Activated CD4-positive, alpha-beta T cell treated with anti-CD3 and anti-CD28 coated beads, Interleukin-10, Interleukin-2, amounts not matched to agents 100 ng/mL and 50 ng/mL, durations not matched to agents 16 hours and 8 hours (primary cell): ENCODE measurements around the gene SCFD2.
"Not testable (repeated sequence)": the region's sequence is repeated elsewhere in the genome, so short reads cannot be mapped to it uniquely, and the experiment has no call there.

ENCODE experiments used
- DNase-seq: peaks from one replicate; pipeline ENCODE4 v3.0.0-alpha.2; 2020

The SCFD2 gene

DNA sequence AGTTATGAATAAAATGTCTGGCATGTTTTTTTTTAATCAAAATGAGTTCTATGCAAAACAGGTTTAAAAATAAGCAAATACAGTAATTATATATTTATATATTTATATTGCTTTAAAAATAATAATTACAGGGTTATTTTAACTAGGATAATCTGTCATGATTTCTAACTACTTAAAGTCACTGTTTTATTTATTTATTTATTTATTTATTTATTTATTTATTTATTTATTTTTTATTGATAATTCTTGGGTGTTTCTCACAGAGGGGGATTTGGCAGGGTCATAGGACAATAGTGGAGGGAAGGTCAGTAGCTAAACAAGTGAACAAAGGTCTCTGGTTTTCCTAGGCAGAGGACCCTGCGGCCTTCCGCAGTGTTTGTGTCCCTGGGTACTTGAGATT, 129.2 kb downstream of the SCFD2 start:
- DNase-seq, result not testable (repeated sequence)

DNA sequence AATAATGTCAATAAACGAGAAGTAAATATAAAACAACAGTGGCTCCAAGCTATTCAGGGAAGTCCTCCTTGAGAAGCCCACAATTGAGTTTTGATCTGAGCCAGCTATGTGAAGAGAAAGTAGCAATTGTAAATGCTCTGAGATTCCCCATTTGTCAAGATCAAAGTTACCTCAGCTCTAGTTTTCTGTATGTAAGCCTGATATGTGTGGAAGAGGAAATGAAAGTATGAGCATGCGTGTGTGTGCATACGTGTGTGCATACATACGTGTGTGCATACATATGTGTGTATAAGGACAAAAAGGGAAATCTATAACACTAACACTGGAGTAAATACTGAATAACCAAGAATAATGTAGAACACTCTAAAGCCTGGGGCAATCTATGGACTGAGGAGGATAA, 130.3 kb downstream of the SCFD2 start:
- no peak for DNase-seq

DNA sequence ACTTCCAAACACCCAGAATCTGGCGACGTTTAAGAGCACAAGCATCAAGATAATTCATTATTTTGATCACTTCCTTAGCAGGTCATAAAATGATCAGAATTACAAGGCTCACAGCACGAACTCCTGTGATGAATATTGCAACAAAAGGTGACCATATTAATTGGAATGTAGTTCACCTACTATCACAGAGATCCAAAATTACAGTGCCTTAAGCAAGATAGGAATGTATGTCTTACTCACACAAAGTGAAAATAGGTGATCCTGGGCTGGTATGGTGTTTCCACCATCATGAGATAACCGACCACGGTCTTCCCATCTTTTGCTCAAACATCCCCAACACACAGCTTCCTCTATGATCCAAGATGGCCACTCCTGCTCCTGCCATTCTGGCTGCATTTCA, 131.2 kb downstream of the SCFD2 start:
- no peak for DNase-seq

DNA sequence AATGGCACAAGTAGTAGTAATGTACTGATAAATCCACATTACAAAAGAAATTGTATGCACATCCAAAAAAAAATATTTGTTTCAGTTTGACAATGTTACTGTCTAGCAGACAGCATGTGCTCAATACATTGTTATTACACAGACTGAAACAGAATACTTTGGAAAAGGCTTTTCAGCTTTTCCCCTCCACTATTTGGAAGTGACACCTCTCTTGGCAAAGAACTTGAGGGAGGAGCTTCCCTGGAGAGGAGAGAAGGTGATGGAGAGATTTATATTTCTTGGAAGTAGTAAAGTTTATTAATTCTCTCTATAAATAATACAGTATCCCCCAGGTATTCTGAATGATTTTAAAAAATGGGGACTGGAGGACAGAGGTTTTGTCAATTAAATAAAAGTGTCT, 131.8 kb downstream of the SCFD2 start:
- DNase-seq, result no peak

DNA sequence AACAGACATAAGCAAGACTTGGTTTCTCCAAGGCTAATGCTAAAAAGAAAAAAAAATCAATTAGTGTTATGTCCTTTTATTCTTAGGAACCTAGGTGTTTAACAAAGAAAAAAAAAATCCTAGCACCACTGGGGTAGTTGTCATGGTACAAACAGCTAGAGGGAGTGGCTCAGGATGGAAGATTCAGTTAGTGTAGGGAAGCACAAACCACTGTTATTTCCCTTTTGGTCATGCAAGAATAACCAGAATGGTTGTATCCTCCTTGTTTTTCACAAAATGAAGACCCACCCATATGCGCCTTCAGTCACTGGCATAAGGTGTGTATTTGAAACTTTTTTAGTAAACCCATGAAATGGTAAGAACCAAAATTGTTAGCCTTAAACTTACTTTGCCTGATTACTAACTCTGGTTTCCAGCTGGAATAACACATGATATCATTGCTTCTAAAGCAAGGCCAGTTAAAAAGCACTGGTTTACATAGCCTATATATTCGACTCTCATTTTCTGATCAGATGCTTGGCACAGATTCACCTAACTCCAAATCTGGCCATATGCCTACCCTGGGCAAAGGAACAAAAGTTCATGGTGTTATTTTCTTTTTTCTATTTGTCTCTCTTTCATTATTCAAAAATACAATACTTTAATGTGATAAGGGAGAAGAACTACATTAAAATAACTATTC, 132.6 kb downstream of the SCFD2 start:
- DNase-seq, result no peak

DNA sequence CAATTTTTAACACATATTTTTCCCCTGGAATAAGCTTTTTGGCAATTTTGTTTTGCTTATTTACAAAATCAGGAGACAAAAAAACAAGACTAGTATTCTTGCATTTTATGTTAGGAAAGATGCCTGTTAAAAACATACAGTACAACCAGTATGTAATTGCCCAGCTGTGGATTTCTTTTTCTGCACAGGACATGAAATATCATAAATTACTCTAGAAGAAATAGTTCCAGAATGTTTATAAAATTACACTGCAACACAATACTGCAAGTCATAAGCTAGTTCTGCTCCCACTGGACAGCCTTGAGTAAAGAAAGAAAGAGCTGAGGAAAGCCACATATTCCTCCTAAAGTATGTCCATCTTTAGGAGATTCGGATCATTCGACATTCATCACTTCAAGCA, 133.5 kb downstream of the SCFD2 start:
- DNase-seq, result no peak

DNA sequence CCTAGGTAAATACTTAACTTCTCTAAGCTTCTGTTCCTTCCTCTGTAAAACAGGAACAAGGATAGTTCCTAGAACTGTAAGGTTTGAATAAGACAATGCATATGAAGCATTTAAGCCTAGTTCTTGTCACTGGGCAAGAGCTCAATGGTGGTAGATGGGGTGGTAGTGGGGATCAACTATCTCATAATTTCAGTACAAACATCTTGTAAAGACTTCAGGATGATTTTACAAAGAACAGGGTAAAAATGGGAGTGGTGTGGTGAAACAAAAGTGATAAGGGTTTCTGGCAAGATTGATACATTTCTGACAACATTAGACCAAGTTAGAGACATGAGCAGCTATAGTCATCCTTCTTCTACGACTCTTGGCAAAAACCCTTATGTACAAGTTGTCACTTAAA, 137.8 kb downstream of the SCFD2 start:
- DNase-seq, result no peak

DNA sequence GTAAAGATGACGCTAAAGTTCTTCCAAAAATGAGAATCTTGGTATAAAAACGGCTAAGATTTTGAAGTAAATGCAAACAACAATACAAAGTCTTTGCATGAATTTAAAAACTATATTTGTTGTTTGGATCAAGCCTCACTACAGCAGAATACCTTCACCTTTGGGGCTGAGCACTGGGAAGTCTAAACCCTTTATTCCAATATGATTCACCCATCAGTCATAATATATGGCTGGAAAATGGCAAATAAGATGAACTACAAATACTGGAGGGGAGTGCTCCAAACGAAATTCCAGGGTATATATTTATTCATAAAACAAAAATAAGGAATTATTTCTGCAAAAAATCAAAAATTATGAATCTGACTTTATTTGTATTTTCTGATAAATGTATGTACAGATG, 138.4 kb downstream of the SCFD2 start:
- no peak for DNase-seq

DNA sequence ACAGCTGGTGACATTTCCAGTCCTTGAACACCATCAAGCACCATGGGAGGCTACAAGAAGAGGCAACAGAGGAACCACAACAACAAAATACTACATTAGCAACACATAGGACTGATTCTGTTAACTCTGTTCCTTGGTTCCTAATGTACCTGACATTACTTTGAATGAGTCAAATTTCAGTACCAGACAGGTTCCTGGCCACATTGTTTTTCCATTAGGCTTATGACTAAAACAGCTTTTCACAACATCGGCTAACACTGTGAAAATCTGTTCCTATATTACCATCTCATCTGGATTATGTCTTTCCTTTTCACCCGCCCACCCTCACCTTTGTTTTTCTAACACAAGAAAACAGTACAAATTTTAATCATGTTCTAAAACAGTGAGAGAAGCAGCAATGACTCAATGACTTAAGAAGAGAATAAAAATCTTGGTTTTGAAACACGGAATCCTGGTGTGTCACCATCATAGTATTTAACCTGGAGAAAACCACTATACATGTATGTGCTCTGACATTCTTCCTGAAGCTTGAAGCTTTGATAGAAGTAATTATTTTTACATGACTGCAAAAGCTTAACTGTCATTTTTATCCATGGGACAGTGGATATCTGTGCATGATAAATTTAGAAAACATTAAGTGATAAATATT, 143.9 kb downstream of the SCFD2 start:
- no peak for DNase-seq

DNA sequence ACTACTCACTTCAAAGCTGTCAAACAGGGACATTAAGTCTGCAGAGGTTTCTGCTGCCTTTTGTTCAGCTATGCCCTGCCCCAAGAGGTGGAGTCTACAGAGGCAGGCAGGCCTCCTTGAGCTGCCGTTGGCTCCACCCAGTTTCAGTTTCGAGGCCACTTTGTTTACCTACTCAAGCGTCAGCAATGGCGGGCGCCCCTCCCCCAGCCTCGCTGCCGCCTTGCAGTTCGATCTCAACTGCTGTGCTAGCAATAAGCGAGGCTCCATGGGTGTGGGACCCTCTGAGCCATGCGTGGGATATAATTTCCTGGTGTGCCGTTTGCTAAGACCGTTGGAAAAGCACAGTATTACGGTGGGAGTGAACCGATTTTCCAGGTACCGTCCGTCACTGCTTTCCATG, 146.7 kb downstream of the SCFD2 start:
- not testable (repeated sequence) for DNase-seq

DNA sequence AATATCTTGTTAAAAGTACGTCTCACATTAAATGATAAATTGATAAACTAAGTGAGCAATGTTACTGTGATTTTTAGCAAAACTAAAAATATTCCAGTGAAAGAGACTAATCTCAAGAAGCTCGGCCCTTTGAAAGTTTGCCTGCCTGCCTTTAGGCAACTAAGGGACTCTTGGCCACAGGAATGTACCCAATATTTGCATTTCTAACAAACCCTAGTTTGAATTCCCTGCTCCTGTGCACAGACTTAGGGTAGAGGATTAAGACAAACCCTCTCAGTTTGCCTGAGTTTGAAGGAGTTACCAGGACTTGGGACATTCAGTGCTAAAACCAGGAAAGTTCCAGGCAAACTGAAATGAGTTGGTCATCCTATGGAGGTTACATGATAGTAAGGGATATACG, 157.1 kb downstream of the SCFD2 start:
- no peak for DNase-seq

DNA sequence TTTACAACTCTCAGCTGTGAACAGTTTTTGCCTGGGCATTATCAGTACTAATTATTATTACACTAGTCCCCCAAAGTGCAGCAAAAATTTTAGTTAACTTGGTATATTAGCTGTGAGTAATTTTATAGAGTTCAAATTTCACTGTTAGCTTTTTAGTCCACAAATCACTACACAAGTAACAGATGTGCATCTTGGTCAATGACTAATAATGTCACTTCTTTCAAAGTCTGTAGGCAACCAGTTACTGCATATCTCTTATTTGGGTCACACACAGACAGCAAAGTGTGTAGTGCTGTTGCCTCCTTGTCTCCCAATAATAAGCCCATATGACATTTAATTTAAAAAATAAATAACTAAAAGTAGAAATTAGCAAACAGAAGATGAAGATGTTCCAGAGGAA, 159.9 kb downstream of the SCFD2 start:
- DNase-seq, result peak; percentile 13

DNA sequence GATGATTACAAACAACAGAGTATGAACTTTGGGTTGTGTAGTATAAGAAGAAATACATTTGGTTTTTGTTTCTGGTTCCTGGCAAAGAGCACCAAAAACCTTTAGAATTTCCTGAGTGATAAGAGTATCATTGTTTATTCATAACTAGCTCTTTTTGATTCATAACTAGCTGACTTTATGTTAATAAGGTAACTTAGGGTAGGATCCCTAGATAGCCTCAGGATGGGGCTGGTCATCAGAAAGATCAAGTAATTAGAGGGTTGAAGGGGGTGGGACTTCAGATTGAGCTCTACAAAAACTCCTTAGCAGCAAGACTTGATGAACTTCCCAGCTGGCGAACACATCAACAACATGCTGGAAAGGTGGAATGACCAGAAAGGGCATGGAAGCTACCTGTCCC, 166.5 kb downstream of the SCFD2 start:
- no peak for DNase-seq

DNA sequence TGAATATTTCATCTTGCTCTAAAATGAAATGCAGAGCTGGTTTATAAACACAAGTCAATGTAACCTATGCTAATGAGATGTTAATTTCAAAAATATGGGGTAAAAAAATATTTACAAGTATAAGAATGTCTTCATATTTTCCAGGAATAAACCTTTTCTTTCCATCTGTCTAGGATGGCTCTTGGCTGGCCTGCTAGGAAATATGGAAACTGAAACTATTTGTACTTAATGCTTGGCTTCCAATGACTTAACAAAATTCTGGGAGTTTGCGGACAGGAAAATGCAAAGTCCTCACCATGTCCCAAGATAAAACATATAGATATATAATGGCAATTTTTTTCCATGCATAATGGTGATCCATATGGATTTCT, 168.1 kb downstream of the SCFD2 start:
- DNase-seq, result no peak

DNA sequence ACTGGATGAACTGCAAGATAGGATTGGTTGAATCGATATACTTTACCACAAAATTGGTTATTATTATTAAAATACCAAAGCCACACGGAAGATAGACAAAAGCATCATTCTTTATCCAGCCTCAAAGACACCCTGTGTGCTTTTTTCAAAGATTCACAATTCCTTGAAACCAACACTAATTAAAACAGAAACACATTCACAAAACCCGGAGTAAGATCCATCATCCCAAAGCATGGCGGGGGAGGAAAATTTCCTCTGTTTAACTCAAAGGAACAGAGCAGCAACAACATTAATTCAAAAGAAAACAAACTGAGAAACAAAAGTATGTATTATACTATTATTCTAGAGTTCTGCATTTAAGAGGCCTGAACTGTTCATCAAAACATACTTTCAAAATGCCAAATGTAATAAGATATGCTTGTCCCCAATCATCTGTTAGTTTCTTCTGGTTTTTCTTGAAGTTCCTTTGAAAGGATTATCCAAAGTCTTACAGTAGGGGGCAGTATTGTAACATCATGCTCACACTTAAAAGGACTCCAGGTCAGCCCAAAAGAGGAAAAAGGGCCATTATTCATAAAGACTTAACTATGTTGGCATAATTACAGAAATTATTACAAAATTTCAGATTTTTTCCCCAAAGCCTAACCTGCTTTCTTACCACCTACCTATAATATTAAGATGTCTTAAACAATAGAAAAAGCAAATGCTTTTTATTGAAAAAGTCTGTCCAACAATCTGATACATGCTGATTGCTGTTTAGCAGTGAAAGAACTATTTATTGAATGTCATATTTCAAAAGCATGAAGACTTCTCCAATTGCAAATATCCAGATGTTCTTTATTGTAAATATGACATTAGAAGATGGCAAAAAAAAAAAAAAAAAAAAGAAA, 168.7 kb downstream of the SCFD2 start:
- DNase-seq, result peak; percentile 68

DNA sequence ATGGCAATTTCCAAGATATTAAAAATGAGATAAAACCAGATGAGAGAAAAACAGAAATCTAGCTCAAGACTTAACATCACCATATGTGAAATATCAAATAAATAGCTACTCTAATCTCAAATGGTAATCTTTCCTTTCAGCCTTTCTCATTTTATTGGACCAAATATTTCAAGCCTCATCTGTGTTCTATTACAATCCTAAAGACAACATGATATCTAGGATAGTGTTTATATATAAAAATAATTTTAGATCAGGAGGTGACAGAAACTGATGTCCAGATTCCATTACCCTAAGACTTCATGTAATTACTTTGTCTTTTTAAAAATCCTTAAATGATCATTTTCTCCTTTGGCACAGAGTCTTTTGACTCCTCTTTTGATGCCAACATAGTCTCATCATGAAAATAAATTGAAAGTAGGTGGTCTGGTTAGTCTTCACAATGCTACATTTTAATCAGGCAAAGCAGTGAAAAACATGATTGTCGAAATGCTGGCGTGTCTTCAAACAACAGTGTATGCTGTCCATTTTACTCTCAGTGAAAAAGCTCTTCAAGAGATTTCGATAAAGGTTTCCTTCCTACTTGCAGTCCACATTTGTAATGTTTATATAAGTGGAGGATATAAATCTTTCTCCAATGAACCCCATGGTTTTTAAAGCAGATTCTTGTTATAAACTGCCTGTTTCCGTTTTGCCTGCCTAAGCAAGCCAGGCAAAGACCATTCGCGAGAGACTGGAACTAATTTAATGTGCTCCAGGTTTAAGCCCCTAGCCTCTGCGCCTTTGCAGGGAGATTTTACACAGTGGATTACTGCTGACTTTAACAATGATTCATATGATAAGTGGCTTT, 169.8 kb downstream of the SCFD2 start:
- no peak for DNase-seq

DNA sequence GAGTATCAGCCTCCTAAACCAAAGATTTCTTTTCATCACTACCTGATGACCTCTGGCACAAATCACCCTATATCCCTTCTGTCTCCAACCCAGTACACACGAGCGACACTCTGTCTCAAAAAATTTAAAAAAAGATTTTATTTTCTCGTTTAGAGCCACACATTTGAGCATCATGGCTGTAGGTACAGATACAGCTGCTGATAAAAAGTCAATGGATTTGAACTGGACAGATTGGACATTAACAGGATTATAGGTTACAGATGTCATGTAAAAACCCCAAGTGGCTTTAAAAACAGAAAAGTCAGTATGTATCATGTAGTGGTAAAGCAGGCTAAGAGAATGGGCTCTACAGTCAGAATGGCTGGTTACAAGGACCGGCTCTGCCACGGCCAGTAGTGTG, 171.1 kb downstream of the SCFD2 start:
- DNase-seq, result no peak

DNA sequence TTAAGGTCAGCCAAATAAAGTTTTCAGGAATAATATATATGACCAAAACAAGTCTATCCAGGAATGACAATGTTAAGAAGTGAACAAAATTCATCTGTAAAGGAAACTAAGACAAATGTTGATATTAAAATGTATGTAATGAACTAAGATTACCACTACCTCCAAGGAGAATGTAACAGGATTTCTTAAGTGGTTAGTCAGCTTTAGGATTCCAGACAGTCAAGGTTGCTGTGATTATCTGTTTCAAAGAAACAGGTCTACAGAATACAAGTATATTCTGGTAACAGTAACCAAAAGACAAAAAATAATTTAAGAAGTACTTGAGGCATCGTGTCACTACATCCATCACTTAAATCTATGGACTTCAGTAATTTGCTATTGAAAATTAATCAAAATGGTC, 172.8 kb downstream of the SCFD2 start:
- no peak for DNase-seq

DNA sequence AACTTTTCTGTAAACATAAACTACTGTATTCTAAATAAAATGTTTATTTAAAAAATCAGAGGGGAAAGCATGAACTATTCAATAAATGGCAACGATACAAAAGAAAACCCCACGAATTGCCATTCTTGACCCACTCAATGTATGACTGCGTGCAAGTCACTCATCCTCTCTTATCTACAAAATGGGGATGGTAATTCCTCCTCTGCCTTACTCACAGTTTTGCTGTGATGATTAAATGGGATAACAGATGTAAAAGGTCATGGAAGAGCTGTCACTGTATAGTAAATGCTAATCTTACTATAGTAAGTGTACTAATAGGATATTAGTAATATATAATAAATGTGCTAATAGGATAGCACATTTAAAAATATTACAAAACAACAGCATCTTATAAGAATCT, 173.4 kb downstream of the SCFD2 start:
- no peak for DNase-seq

DNA sequence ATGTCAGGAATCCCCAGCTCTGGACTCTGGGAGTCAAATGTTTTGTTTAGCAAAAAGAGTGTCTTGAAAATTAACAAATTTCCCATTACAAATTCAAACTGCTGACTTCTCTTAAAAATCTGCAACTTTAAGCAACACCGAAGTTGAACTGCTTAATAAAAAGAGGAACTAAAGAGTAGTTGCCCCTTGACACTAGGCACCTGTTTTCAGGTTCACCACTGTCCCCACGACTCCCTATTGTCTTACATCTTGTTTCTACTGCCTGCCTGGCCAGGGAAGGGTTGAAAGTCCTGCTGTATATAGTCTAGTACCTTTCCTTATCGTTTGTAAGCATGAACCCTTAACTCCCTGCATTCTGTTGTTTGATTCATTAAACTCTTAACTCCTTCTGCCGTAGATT, 173.9 kb downstream of the SCFD2 start:
- no peak for DNase-seq

DNA sequence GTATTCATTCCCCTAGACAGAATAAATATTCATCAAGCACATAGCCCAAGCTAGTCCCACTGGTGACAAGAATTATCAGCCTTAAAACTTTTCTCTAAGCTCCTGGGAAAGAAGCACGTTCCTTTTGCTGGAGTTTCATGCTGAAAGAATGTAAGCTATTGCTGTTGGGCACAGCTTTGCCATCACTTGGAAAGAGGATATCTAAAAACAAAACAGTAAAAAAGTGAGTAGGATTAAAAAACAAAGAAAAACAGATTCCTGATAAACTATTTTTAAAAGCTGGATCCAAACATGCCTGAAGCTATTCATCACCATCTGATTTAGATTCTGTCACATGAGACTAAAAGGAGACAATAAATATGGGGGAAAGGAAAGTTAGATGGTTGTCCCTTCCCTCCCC, 176.8 kb downstream of the SCFD2 start:
- no peak for DNase-seq

DNA sequence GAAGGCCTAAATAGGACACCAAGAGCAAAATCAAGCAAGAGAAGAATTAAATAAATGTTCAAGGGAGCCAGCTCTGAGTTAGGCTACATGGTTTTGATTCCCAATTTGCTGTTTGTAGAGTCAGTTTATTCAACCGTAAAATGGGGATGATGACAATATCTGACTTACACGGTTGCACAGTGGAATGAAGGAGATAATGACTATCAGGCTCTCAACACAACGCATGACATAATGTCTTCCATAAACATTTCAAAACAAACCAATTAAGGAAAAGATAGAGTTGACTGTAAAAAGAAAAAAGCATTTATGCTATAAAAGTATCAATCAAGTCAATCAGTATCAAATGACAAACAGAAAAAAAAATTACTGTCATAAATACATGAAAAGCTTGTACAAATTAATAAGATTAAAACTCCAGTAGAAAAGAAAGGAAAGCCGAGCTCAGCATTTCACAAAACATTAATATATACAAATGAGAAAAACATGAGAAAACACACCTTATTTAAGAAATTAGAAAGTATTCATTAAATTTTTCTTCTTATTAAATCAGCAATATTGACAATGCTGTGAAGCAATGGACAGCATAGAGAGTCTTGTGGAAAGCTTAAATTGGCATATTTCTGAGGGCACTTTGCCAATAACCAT, 179.0 kb downstream of the SCFD2 start:
- DNase-seq, result no peak
